Ramos (cell line): ENCODE data around the gene AKAP13.

ENCODE experiments used
- in situ Hi-C: fragments of 300-500 bp; cut with MboI; formaldehyde crosslinking; loops from one replicate; pipeline ENCODE4 v1.14.3; 2022; ENCODE audit warnings: low sequenced_read_pairs; ENCODE audit not compliant: unreplicated experiment

Gene AKAP13

GRCh38 chr15:85494048-85494777 lies 113.8 kb downstream of the AKAP13 start:
- in situ Hi-C loops, result no loop called here

- in situ Hi-C loops, result no loop called here
Observed at GRCh38 chr15:85495096-85495495, 114.7 kb downstream of the AKAP13 start.

- in situ Hi-C loops, result no loop called here
Observed at GRCh38 chr15:85495544-85495943, 115.1 kb downstream of the AKAP13 start.

- in situ Hi-C loops, result no loop called here
Observed at GRCh38 chr15:85496151-85496550, 115.7 kb downstream of the AKAP13 start.

GRCh38 chr15:85496551-85497171 lies 116.3 kb downstream of the AKAP13 start:
- in situ Hi-C loops, result no loop called here

GRCh38 chr15:85497172-85497569 lies 116.8 kb downstream of the AKAP13 start:
- in situ Hi-C loops, result no loop called here

GRCh38 chr15:85498471-85498870 lies 118.1 kb downstream of the AKAP13 start:
- in situ Hi-C loops, result no loop called here

- in situ Hi-C loops, result no loop called here
Observed at GRCh38 chr15:85499371-85499887, 119.0 kb downstream of the AKAP13 start.

GRCh38 chr15:85500060-85500708 lies 119.8 kb downstream of the AKAP13 start:
- in situ Hi-C loops, result no loop called here

GRCh38 chr15:85500729-85501128 lies 120.3 kb downstream of the AKAP13 start:
- in situ Hi-C loops, result no loop called here

- in situ Hi-C loops, result no loop called here
Observed at GRCh38 chr15:85501574-85501973, 121.2 kb downstream of the AKAP13 start.

GRCh38 chr15:85503151-85503799 lies 122.9 kb downstream of the AKAP13 start:
- in situ Hi-C loops, result no loop called here

GRCh38 chr15:85504749-85505676 lies 124.6 kb downstream of the AKAP13 start:
- in situ Hi-C loops, result no loop called here

GRCh38 chr15:85507114-85507513 lies 126.7 kb downstream of the AKAP13 start:
- in situ Hi-C loops, result no loop called here

GRCh38 chr15:85509973-85510372 lies 129.6 kb downstream of the AKAP13 start:
- in situ Hi-C loops, result no loop called here

GRCh38 chr15:85514413-85514812 lies 134.0 kb downstream of the AKAP13 start:
- in situ Hi-C loops, result no loop called here

- in situ Hi-C loops, result no loop called here
Observed at GRCh38 chr15:85515212-85515611, 134.8 kb downstream of the AKAP13 start.

GRCh38 chr15:85517086-85517485 lies 136.7 kb downstream of the AKAP13 start:
- in situ Hi-C loops, result no loop called here

- in situ Hi-C loops, result no loop called here
Observed at GRCh38 chr15:85518979-85519761, 138.8 kb downstream of the AKAP13 start.
